Fibroblast of villous mesenchyme (primary cell): ENCODE measurements around the gene DLL4. TPM values are rescaled to one million over a fixed set of nuclear protein-coding genes. Genes with fewer than 3 reads are reported as not detected.

Experiments
- DNase-seq: peaks from one replicate; pipeline ENCODE4 v3.0.0-alpha.2; 2010; ENCODE audit warnings: low read depth
- H3K4me3 ChIP-seq: 2 replicates; pipeline ENCODE4 v1.5.1; 2011; ENCODE audit warnings: low read depth, mild to moderate bottlenecking, low read length
- CTCF ChIP-seq: IDR thresholded peaks from 2 replicates; pipeline ENCODE4 v1.5.1; 2012; ENCODE audit warnings: low read depth, mild to moderate bottlenecking, low read length; ENCODE audit not compliant: insufficient read depth
- total RNA-seq: library from RNA; depleted of rRNA; stranded (reverse); fragments of >200 nt; gene quantifications from 2 replicates; pipeline ENCODE4 v1.2.3, GENCODE V29; 2012

DLL4 gene
- total RNA-seq: 5.5 and 6.0 TPM in 2 replicates

GRCh38 chr15:40928821-40929659 lies at the start of gene DLL4:
Gene DLL4 (plus strand): TSS chr15:40929340. CDS start chr15:40929669, 329 bp downstream.
- peak; percentile 60 for DNase-seq
- peak within 1 kb of the TSS; percentile 58 for H3K4me3 ChIP-seq
- TF ChIP-seq CTCF: no peak

- H3K4me3 ChIP-seq: no peak overlapping the region
- DNase-seq: no peak
- no peak for TF ChIP-seq CTCF
Observed at GRCh38 chr15:40879609-40880008, 49.5 kb upstream of the DLL4 start.

- no peak for DNase-seq
- no peak for TF ChIP-seq CTCF
- no peak overlapping the region for H3K4me3 ChIP-seq
Observed at GRCh38 chr15:40881351-40881750, 47.8 kb upstream of the DLL4 start.

GRCh38 chr15:40886586-40886985 lies 42.6 kb upstream of the DLL4 start:
- TF ChIP-seq CTCF: no peak
- no peak for DNase-seq
- no peak overlapping the region for H3K4me3 ChIP-seq

- H3K4me3 ChIP-seq: no peak overlapping the region
Observed at GRCh38 chr15:40889112-40889511, 40.0 kb upstream of the DLL4 start.

GRCh38 chr15:40891138-40891537 lies 38.0 kb upstream of the DLL4 start:
- no peak for TF ChIP-seq CTCF
- DNase-seq: no peak
- H3K4me3 ChIP-seq: no peak overlapping the region

More at GRCh38 chr15:40889112-40889511, 40.0 kb upstream of the DLL4 start:
- DNase-seq: no peak
- no peak for TF ChIP-seq CTCF
